HTR-8/SVneo (cell line): ENCODE measurements around the gene CDK5RAP1.

Experiments used
- DNase-seq: peaks from one replicate; pipeline ENCODE4 v3.0.0; 2011; ENCODE audit warnings: low spot score, mixed read lengths; ENCODE audit not compliant: insufficient read length
- FAIRE-seq: peaks from 2 replicates; lab custom pipeline; 2011; peaks lifted over from hg19 to GRCh38; lab: Jason Lieb, UNC

Gene CDK5RAP1

GRCh38 chr20:33423141-33423834 lies 22.0 kb upstream of the CDK5RAP1 start:
- no peak for DNase-seq
- no peak for FAIRE-seq

GRCh38 chr20:33419140-33419974 lies 18.0 kb upstream of the CDK5RAP1 start:
- no peak for FAIRE-seq
- DNase-seq: no peak

GRCh38 chr20:33418033-33418432 lies 16.7 kb upstream of the CDK5RAP1 start:
- DNase-seq (no peak), FAIRE-seq (no peak)

- peak; percentile 56 for DNase-seq
- peak; percentile 64 for FAIRE-seq
Observed at GRCh38 chr20:33415948-33416347, 14.6 kb upstream of the CDK5RAP1 start.

- DNase-seq (no peak), FAIRE-seq (no peak)
Observed at GRCh38 chr20:33412484-33412838, 11.1 kb upstream of the CDK5RAP1 start.

- DNase-seq (no peak), FAIRE-seq (no peak)
Observed at GRCh38 chr20:33411711-33412483, 10.6 kb upstream of the CDK5RAP1 start.

GRCh38 chr20:33411242-33411641 lies 9.9 kb upstream of the CDK5RAP1 start:
- peak; percentile 52 for FAIRE-seq

GRCh38 chr20:33410081-33410742 lies 8.9 kb upstream of the CDK5RAP1 start:
- DNase-seq (no peak), FAIRE-seq (no peak)

More at GRCh38 chr20:33411242-33411641, 9.9 kb upstream of the CDK5RAP1 start:
- DNase-seq: no peak

GRCh38 chr20:33408716-33409654 lies 7.7 kb upstream of the CDK5RAP1 start:
- FAIRE-seq (no peak), DNase-seq (no peak)

GRCh38 chr20:33408313-33408712 lies 7.0 kb upstream of the CDK5RAP1 start:
- DNase-seq: no peak
- FAIRE-seq: no peak

- FAIRE-seq (no peak), DNase-seq (no peak)
Observed at GRCh38 chr20:33407796-33408195, 6.5 kb upstream of the CDK5RAP1 start.

GRCh38 chr20:33407251-33407650 lies 5.9 kb upstream of the CDK5RAP1 start:
- FAIRE-seq: no peak
- DNase-seq: no peak

- no peak for DNase-seq
- FAIRE-seq: no peak
Observed at GRCh38 chr20:33404281-33404680, 3.0 kb upstream of the CDK5RAP1 start.

- DNase-seq (no peak), FAIRE-seq (no peak)
Observed at GRCh38 chr20:33401921-33402369, 626 bp upstream of the CDK5RAP1 start.

- DNase-seq: peak; percentile 34
- no peak for FAIRE-seq
Observed at GRCh38 chr20:33400812-33401183, 521 bp downstream of the CDK5RAP1 start.

- DNase-seq (no peak), FAIRE-seq (no peak)
Observed at GRCh38 chr20:33399924-33400323, 1.4 kb downstream of the CDK5RAP1 start.

GRCh38 chr20:33394718-33395117 lies 6.6 kb downstream of the CDK5RAP1 start:
- FAIRE-seq (no peak), DNase-seq (no peak)

GRCh38 chr20:33393609-33394008 lies 7.7 kb downstream of the CDK5RAP1 start:
- no peak for DNase-seq
- FAIRE-seq: no peak

- no peak for FAIRE-seq
- DNase-seq: no peak
Observed at GRCh38 chr20:33391722-33392415, 9.4 kb downstream of the CDK5RAP1 start.
